Measurements from ENCODE around the gene PPM1E. TPM values are rescaled to one million over a fixed set of nuclear protein-coding genes. Genes with fewer than 3 reads are reported as not detected.

The PPM1E gene
- polyA plus RNA-seq, 1 donor from 2014 or later = 39.5 TPM

DNA sequence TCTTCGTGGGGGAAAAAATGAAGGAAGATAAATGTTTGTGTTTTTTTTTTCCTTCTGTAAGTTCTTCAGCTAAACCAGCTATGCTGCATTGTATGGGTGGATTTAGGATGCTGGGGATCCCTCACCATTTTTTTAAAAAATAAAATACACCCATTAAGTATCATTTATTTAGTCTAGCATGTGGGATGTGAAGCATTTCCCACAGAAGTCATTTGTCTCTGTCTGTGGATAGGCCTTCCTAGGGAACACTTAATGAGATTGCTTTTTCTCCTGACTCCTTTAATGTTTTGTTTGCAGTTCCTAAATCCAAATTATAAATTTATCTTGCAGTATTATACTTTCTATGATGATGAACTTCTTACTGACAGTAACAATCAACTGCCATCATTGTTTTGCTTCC lies 146.7 kb downstream of the PPM1E start:
- H3K79me2 ChIP-seq (replicated peaks; ENCODE audit: insufficient read depth, low read length) = no peaks in the 10 kb centered on the region
- TF ChIP-seq, protein P1, sequence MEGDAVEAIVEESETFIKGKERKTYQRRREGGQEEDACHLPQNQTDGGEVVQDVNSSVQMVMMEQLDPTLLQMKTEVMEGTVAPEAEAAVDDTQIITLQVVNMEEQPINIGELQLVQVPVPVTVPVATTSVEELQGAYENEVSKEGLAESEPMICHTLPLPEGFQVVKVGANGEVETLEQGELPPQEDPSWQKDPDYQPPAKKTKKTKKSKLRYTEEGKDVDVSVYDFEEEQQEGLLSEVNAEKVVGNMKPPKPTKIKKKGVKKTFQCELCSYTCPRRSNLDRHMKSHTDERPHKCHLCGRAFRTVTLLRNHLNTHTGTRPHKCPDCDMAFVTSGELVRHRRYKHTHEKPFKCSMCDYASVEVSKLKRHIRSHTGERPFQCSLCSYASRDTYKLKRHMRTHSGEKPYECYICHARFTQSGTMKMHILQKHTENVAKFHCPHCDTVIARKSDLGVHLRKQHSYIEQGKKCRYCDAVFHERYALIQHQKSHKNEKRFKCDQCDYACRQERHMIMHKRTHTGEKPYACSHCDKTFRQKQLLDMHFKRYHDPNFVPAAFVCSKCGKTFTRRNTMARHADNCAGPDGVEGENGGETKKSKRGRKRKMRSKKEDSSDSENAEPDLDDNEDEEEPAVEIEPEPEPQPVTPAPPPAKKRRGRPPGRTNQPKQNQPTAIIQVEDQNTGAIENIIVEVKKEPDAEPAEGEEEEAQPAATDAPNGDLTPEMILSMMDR (IDR thresholded peaks at IDR 0.05; ENCODE audit: poor library complexity, severe bottlenecking) = no peak
- TF ChIP-seq SMC3 (conservative IDR thresholded peaks at IDR 0.05; ENCODE audit: poor library complexity) (no peak), TAF1 (IDR thresholded peaks at IDR 0.05; ENCODE audit: low read depth) (no peak), POLR2AphosphoS5 (IDR thresholded peaks at IDR 0.05) (no peak)
- TF ChIP-seq, protein P2, sequence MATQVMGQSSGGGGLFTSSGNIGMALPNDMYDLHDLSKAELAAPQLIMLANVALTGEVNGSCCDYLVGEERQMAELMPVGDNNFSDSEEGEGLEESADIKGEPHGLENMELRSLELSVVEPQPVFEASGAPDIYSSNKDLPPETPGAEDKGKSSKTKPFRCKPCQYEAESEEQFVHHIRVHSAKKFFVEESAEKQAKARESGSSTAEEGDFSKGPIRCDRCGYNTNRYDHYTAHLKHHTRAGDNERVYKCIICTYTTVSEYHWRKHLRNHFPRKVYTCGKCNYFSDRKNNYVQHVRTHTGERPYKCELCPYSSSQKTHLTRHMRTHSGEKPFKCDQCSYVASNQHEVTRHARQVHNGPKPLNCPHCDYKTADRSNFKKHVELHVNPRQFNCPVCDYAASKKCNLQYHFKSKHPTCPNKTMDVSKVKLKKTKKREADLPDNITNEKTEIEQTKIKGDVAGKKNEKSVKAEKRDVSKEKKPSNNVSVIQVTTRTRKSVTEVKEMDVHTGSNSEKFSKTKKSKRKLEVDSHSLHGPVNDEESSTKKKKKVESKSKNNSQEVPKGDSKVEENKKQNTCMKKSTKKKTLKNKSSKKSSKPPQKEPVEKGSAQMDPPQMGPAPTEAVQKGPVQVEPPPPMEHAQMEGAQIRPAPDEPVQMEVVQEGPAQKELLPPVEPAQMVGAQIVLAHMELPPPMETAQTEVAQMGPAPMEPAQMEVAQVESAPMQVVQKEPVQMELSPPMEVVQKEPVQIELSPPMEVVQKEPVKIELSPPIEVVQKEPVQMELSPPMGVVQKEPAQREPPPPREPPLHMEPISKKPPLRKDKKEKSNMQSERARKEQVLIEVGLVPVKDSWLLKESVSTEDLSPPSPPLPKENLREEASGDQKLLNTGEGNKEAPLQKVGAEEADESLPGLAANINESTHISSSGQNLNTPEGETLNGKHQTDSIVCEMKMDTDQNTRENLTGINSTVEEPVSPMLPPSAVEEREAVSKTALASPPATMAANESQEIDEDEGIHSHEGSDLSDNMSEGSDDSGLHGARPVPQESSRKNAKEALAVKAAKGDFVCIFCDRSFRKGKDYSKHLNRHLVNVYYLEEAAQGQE (IDR thresholded peaks at IDR 0.05; ENCODE audit: borderline replicate concordance) = no peak
- no peak overlapping the region for H3K27ac ChIP-seq (ENCODE audit: low read length)
- H3F3A ChIP-seq (ENCODE audit: insufficient read depth, low read length, poor library complexity, severe bottlenecking) = no peaks in the 10 kb centered on the region
- no peak overlapping the region for H2AFZ ChIP-seq (ENCODE audit: low read depth, low read length)
- H3K9ac ChIP-seq (ENCODE audit: low read length) = no peak overlapping the region
- no peaks in the 10 kb centered on the region for H4K20me1 ChIP-seq (ENCODE audit: insufficient read depth)
- H3K36me3 ChIP-seq (ENCODE audit: insufficient read depth, low read length) = no peaks in the 10 kb centered on the region
- no peaks in the 10 kb centered on the region for H3K9me3 ChIP-seq (ENCODE audit: low read length)
- no peak overlapping the region for H3K4me3 ChIP-seq (ENCODE audit: low read length)
- no peaks in the 10 kb centered on the region for H3K9me2 ChIP-seq (ENCODE audit: insufficient read depth, low read length)
- no peak overlapping the region for H3K4me2 ChIP-seq (ENCODE audit: low read length)
- no peaks in the 10 kb centered on the region for H3K27me3 ChIP-seq (ENCODE audit: insufficient read depth, low read depth, low read length)

DNA sequence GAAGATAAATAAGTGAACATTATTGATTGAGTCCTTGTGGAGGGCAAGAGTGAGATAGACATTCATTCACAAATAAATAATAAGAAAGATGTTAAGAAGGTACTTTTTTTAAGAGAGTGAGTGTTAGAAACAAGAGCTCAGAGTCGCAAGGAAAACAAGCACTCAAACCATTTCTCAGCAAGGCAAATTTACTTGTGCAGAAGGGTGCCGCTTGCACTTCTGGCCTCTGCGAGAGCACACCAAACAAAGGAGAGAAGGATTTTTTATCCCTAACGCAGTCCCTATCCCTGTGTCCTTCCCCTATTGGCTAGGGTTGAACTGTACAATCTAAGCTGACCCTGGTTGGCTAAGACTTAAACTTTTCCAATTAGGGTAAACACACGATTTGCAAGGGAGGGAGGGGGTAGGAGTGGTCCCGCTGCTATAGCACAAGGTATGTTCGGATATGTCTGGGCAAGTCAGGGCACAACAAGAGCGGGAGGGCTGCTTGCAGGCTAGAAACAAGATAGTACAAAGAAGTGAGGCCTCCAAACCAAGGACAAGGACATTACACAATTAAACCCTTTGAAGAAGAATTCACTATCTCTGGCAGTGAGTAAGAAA lies 156.2 kb downstream of the PPM1E start:
- Histone ChIP-seq H3K9me3 (ENCODE audit: low read length) (no peaks in the 10 kb centered on the region), H3F3A (ENCODE audit: insufficient read depth, low read length, poor library complexity, severe bottlenecking) (no peaks in the 10 kb centered on the region), H3K9ac (ENCODE audit: low read length) (no peak overlapping the region), H3K4me3 (ENCODE audit: low read length) (no peak overlapping the region), H4K20me1 (ENCODE audit: insufficient read depth) (no peaks in the 10 kb centered on the region), H3K36me3 (ENCODE audit: insufficient read depth, low read length) (no peaks in the 10 kb centered on the region), H3K27me3 (ENCODE audit: insufficient read depth, low read depth, low read length) (no peaks in the 10 kb centered on the region), H3K9me2 (ENCODE audit: insufficient read depth, low read length) (no peaks in the 10 kb centered on the region), H3K27ac (ENCODE audit: low read length) (no peak overlapping the region), H3K79me2 (replicated peaks; ENCODE audit: insufficient read depth, low read length) (peaks cover 5% of the 10 kb centered on the region), H2AFZ (ENCODE audit: low read depth, low read length) (no peak overlapping the region), H3K4me2 (ENCODE audit: low read length) (no peak overlapping the region)
- TF ChIP-seq, protein P2 (IDR thresholded peaks at IDR 0.05; ENCODE audit: borderline replicate concordance) = no peak
- TF ChIP-seq EZH2 (IDR thresholded peaks at IDR 0.05; ENCODE audit: borderline replicate concordance, insufficient read depth, low read length, poor library complexity, severe bottlenecking) = no peak
- no peak for TF ChIP-seq TAF1 (IDR thresholded peaks at IDR 0.05; ENCODE audit: low read depth)
- no peak for TF ChIP-seq EP300 (conservative IDR thresholded peaks at IDR 0.05; ENCODE audit: poor library complexity, severe bottlenecking)
- TF ChIP-seq RAD21 (conservative IDR thresholded peaks at IDR 0.05) = no peak
- no peak for TF ChIP-seq MXI1 (conservative IDR thresholded peaks at IDR 0.05; ENCODE audit: poor library complexity, severe bottlenecking)
- TF ChIP-seq SMC3 (conservative IDR thresholded peaks at IDR 0.05; ENCODE audit: poor library complexity) = no peak
- no peak for TF ChIP-seq POLR2AphosphoS5 (IDR thresholded peaks at IDR 0.05)
- TF ChIP-seq, protein P1 (IDR thresholded peaks at IDR 0.05; ENCODE audit: poor library complexity, severe bottlenecking) = no peak
